GM23338 (cell line): ENCODE data around the gene RP9. TPM values are rescaled to one million over a fixed set of nuclear protein-coding genes. Genes with fewer than 3 reads are reported as not detected.

ENCODE experiments used
- ATAC-seq: fragments of 200-7000 bp; cut with Tn5 transposase; 3 replicates; pipeline ENCODE4 v1.9.1; 2020
- DNase-seq: peaks from one replicate; pipeline ENCODE4 v3.0.0-alpha.2; 2015; ENCODE audit warnings: low spot score
- H2AFZ ChIP-seq: fragments of 200-600 bp; sonication (generic); 2 replicates; pipeline ENCODE4 v1.8.0; 2016; ENCODE audit warnings: antibody characterized with exemption, mild to moderate bottlenecking, moderate library complexity
- H3F3A ChIP-seq: fragments of 200-600 bp; sonication (generic); replicated peaks from 2 replicates; pipeline ENCODE4 v1.8.0; 2017; ENCODE audit warnings: antibody characterized with exemption, mixed run types, low read depth
- H3K27ac ChIP-seq: fragments of 200-600 bp; sonication (generic); 2 replicates; pipeline ENCODE4 v1.6.1; 2016; ENCODE audit warnings: low read depth
- H3K27me3 ChIP-seq: fragments of 200-600 bp; sonication (generic); 2 replicates; pipeline ENCODE4 v1.8.0; 2016; ENCODE audit warnings: mild to moderate bottlenecking, mixed run types, moderate library complexity; ENCODE audit not compliant: insufficient read depth
- H3K36me3 ChIP-seq: fragments of 200-600 bp; sonication (generic); 2 replicates; pipeline ENCODE4 v1.8.0; 2016; ENCODE audit warnings: mild to moderate bottlenecking; ENCODE audit not compliant: insufficient read depth
- H3K4me1 ChIP-seq: fragments of 200-600 bp; sonication (generic); 2 replicates; pipeline ENCODE4 v1.8.0; 2016; ENCODE audit warnings: mild to moderate bottlenecking, moderate library complexity; ENCODE audit not compliant: insufficient read depth
- H3K4me2 ChIP-seq: fragments of 200-600 bp; sonication (generic); 2 replicates; pipeline ENCODE4 v1.7.1; 2017; ENCODE audit warnings: mixed run types
- H3K4me3 ChIP-seq: fragments of 200-600 bp; sonication (generic); 2 replicates; pipeline ENCODE4 v1.6.1; 2016; ENCODE audit warnings: mixed run types
- H3K79me2 ChIP-seq: fragments of 200-600 bp; sonication (generic); replicated peaks from 2 replicates; pipeline ENCODE4 v1.8.0; 2017; ENCODE audit warnings: mild to moderate bottlenecking; ENCODE audit not compliant: insufficient read depth
- H3K9me2 ChIP-seq: fragments of 200-600 bp; sonication (generic); 2 replicates; pipeline ENCODE4 v1.8.0; 2017; ENCODE audit not compliant: insufficient read depth
- H4K20me1 ChIP-seq: fragments of 200-600 bp; sonication (generic); replicated peaks from 2 replicates; pipeline ENCODE4 v1.8.0; 2017; ENCODE audit warnings: mild to moderate bottlenecking; ENCODE audit not compliant: insufficient read depth
- H3K27ac Mint-ChIP-seq: 2 replicates; pipeline ENCODE4 v1.8.0; 2020; ENCODE audit warnings: inconsistent platforms, mild to moderate bottlenecking, moderate library complexity, mixed read lengths
- H3K27me3 Mint-ChIP-seq: 3 replicates; pipeline ENCODE4 v1.8.0; 2022; ENCODE audit warnings: low read depth, mild to moderate bottlenecking, moderate library complexity, mixed read lengths, inconsistent platforms; ENCODE audit not compliant: insufficient read depth, poor library complexity
- H3K36me3 Mint-ChIP-seq: 3 replicates; pipeline ENCODE4 v1.8.0; 2021; ENCODE audit warnings: low read depth, mild to moderate bottlenecking, inconsistent platforms, moderate library complexity, mixed read lengths
- H3K4me1 Mint-ChIP-seq: 3 replicates; pipeline ENCODE4 v1.8.0; 2020; ENCODE audit warnings: mild to moderate bottlenecking, inconsistent platforms, mixed read lengths
- H3K4me3 Mint-ChIP-seq: 3 replicates; pipeline ENCODE4 v1.8.0; 2021; ENCODE audit warnings: moderate library complexity, mild to moderate bottlenecking, inconsistent platforms, mixed read lengths
- H3K9me3 Mint-ChIP-seq: 3 replicates; pipeline ENCODE4 v1.8.0; 2020; ENCODE audit warnings: moderate library complexity, mild to moderate bottlenecking, inconsistent platforms, mixed read lengths
- CREB1 ChIP-seq: fragments of 250-450 bp; sonication (Bioruptor Pico); IDR thresholded peaks from 2 replicates; pipeline ENCODE4 v1.5.0; 2020; ENCODE audit warnings: low read depth, mild to moderate bottlenecking, moderate library complexity
- EZH2 ChIP-seq: fragments of 200-600 bp; sonication (generic); IDR thresholded peaks from one replicate; pipeline ENCODE4 v1.8.0; 2017; ENCODE audit warnings: antibody characterized with exemption, mild to moderate bottlenecking, low read depth; ENCODE audit not compliant: unreplicated experiment
- EZH2phosphoT487 ChIP-seq: fragments of 200-600 bp; sonication (generic); IDR thresholded peaks from one replicate; pipeline ENCODE4 v1.8.1; 2018; ENCODE audit warnings: antibody characterized with exemption; ENCODE audit not compliant: unreplicated experiment
- JUNB ChIP-seq: IDR thresholded peaks from one replicate; pipeline ENCODE4 v1.6.1; 2016; ENCODE audit warnings: antibody characterized with exemption; ENCODE audit not compliant: unreplicated experiment
- NANOG ChIP-seq: IDR thresholded peaks from 2 replicates; pipeline ENCODE4 v1.6.1; 2016; ENCODE audit warnings: antibody characterized with exemption, borderline replicate concordance
- POLR2AphosphoS5 ChIP-seq: IDR thresholded peaks from 2 replicates; pipeline ENCODE4 v1.6.1; 2016; ENCODE audit warnings: antibody characterized with exemption, low read depth
- STAT1 ChIP-seq: IDR thresholded peaks from one replicate; pipeline ENCODE4 v1.6.1; 2016; ENCODE audit warnings: antibody characterized with exemption; ENCODE audit not compliant: unreplicated experiment
- ZNF114 ChIP-seq: fragments of 250-450 bp; sonication (Bioruptor Pico); IDR thresholded peaks from 2 replicates; pipeline ENCODE4 v1.5.0; 2020; ENCODE audit warnings: mild to moderate bottlenecking, moderate library complexity
- ZNF331 ChIP-seq: fragments of 250-450 bp; sonication (Bioruptor Pico); IDR thresholded peaks from 2 replicates; pipeline ENCODE4 v1.5.0; 2020; ENCODE audit warnings: low read depth, mild to moderate bottlenecking, moderate library complexity
- polyA plus RNA-seq: library from polyadenylated mRNA; unstranded; fragments of >200 nt; fragmentation: Nextera tagmentation; extraction: Ambion mirVana; gene quantifications from 2 replicates; pipeline ENCODE4 v1.2.1, GENCODE V29; 2016
- total RNA-seq: library from RNA; depleted of rRNA; stranded (reverse); fragments of >200 nt; shearing (Covaris generic); gene quantifications from 2 replicates; pipeline ENCODE4 v1.2.3, GENCODE V29; 2014
- TF ChIP-seq, protein P1 (sequence below): IDR thresholded peaks from 2 replicates; pipeline ENCODE4 v1.6.1; 2016; ENCODE audit warnings: antibody characterized with exemption
- TF ChIP-seq, protein P2 (sequence below): fragments of 250-450 bp; sonication (Bioruptor Pico); IDR thresholded peaks from 2 replicates; pipeline ENCODE4 v1.5.0; 2020; ENCODE audit warnings: mild to moderate bottlenecking, moderate library complexity
- TF ChIP-seq, protein P3 (sequence below), 2 experiments: fragments of 200-600 bp in 1 of 2; sonication (generic) in 1 of 2; conservative IDR thresholded peaks; 2 replicates each; pipeline versions ENCODE4 v1.5.1 to v1.6.1; 2016 to 2017; ENCODE audit warnings: antibody characterized with exemption in 2 of 2, low read depth in 2 of 2, mild to moderate bottlenecking in 2 of 2, moderate library complexity in 1 of 2
- TF ChIP-seq, protein P4 (sequence below): IDR thresholded peaks from one replicate; pipeline ENCODE4 v1.6.1; 2018; ENCODE audit warnings: antibody characterized with exemption; ENCODE audit not compliant: unreplicated experiment

Gene RP9
- total and polyA plus RNA-seq, 2 experiments from 2014 or later, result 8.7 to 43.2 TPM

DNA sequence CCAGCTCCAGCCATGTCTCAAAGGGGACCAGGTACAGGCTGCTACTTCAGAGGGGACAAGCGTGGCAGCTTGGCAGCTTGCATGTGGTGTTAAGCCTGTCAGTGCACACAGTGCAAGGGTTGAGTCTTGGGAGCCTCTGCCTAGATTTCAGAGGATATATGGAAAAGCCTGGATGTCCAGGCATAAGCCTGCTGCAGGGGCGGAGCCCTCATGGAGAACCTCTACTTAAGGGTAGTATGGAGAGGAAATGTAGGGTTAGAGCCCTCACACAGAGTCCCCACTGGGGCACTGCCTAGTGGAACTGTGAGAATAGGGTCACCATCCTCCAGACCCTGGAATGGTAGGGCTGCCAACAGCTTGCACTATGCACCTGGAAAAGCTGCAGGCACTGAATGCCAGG lies 38.9 kb downstream of the RP9 start:
- H3K9me3 Mint-ChIP-seq, result peaks cover 57% of the 10 kb centered on the region

More for the DNA sequence above, 38.9 kb downstream of the RP9 start:
- Histone ChIP-seq H3F3A (no peaks in the 10 kb centered on the region), H3K4me1 (no peaks in the 10 kb centered on the region), H3K9me2 (peaks cover 4% of the 10 kb centered on the region; the same call in 1 of the 2 replicates), H3K27ac (no peak overlapping the region), H3K4me2 (no peak overlapping the region), H3K4me3 (no peak overlapping the region), H3K79me2 (no peaks in the 10 kb centered on the region), H4K20me1 (no peaks in the 10 kb centered on the region), H2AFZ (no peak overlapping the region), H3K27me3 (no peaks in the 10 kb centered on the region), H3K36me3 (no peaks in the 10 kb centered on the region)
- no peak for ATAC-seq
- no peak overlapping the region for H3K27ac Mint-ChIP-seq
- DNase-seq, result no peak
- H3K4me1 Mint-ChIP-seq, result peaks cover 1% of the 10 kb centered on the region; the same call in 1 of the 3 replicates
- H3K36me3 Mint-ChIP-seq, result peaks cover 32% of the 10 kb centered on the region
- H3K4me3 Mint-ChIP-seq, result no peak overlapping the region
- H3K27me3 Mint-ChIP-seq, result peaks cover 2% of the 10 kb centered on the region
- TF ChIP-seq JUNB (no peak), ZNF114 (CRISPR knock-in tag) (no peak), NANOG (no peak), POLR2AphosphoS5 (no peak), ZNF331 (CRISPR knock-in tag) (no peak), EZH2 (no peak), CREB1 (CRISPR knock-in tag) (no peak), EZH2phosphoT487 (no peak), STAT1 (no peak)
- TF ChIP-seq, protein P1, sequence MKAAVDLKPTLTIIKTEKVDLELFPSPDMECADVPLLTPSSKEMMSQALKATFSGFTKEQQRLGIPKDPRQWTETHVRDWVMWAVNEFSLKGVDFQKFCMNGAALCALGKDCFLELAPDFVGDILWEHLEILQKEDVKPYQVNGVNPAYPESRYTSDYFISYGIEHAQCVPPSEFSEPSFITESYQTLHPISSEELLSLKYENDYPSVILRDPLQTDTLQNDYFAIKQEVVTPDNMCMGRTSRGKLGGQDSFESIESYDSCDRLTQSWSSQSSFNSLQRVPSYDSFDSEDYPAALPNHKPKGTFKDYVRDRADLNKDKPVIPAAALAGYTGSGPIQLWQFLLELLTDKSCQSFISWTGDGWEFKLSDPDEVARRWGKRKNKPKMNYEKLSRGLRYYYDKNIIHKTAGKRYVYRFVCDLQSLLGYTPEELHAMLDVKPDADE, result no peak
- TF ChIP-seq, protein P2, sequence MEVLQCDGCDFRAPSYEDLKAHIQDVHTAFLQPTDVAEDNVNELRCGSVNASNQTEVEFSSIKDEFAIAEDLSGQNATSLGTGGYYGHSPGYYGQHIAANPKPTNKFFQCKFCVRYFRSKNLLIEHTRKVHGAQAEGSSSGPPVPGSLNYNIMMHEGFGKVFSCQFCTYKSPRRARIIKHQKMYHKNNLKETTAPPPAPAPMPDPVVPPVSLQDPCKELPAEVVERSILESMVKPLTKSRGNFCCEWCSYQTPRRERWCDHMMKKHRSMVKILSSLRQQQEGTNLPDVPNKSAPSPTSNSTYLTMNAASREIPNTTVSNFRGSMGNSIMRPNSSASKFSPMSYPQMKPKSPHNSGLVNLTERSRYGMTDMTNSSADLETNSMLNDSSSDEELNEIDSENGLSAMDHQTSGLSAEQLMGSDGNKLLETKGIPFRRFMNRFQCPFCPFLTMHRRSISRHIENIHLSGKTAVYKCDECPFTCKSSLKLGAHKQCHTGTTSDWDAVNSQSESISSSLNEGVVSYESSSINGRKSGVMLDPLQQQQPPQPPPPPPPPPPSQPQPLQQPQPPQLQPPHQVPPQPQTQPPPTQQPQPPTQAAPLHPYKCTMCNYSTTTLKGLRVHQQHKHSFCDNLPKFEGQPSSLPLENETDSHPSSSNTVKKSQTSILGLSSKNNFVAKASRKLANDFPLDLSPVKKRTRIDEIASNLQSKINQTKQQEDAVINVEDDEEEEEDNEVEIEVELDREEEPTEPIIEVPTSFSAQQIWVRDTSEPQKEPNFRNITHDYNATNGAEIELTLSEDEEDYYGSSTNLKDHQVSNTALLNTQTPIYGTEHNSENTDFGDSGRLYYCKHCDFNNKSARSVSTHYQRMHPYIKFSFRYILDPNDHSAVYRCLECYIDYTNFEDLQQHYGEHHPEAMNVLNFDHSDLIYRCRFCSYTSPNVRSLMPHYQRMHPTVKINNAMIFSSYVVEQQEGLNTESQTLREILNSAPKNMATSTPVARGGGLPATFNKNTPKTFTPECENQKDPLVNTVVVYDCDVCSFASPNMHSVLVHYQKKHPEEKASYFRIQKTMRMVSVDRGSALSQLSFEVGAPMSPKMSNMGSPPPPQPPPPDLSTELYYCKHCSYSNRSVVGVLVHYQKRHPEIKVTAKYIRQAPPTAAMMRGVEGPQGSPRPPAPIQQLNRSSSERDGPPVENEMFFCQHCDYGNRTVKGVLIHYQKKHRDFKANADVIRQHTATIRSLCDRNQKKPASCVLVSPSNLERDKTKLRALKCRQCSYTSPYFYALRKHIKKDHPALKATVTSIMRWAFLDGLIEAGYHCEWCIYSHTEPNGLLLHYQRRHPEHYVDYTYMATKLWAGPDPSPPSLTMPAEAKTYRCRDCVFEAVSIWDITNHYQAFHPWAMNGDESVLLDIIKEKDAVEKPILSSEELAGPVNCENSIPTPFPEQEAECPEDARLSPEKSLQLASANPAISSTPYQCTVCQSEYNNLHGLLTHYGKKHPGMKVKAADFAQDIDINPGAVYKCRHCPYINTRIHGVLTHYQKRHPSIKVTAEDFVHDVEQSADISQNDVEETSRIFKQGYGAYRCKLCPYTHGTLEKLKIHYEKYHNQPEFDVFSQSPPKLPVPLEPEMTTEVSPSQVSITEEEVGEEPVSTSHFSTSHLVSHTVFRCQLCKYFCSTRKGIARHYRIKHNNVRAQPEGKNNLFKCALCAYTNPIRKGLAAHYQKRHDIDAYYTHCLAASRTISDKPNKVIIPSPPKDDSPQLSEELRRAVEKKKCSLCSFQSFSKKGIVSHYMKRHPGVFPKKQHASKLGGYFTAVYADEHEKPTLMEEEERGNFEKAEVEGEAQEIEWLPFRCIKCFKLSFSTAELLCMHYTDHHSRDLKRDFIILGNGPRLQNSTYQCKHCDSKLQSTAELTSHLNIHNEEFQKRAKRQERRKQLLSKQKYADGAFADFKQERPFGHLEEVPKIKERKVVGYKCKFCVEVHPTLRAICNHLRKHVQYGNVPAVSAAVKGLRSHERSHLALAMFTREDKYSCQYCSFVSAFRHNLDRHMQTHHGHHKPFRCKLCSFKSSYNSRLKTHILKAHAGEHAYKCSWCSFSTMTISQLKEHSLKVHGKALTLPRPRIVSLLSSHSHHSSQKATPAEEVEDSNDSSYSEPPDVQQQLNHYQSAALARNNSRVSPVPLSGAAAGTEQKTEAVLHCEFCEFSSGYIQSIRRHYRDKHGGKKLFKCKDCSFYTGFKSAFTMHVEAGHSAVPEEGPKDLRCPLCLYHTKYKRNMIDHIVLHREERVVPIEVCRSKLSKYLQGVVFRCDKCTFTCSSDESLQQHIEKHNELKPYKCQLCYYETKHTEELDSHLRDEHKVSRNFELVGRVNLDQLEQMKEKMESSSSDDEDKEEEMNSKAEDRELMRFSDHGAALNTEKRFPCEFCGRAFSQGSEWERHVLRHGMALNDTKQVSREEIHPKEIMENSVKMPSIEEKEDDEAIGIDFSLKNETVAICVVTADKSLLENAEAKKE (CRISPR knock-in tag), result no peak
- TF ChIP-seq, protein P3, sequence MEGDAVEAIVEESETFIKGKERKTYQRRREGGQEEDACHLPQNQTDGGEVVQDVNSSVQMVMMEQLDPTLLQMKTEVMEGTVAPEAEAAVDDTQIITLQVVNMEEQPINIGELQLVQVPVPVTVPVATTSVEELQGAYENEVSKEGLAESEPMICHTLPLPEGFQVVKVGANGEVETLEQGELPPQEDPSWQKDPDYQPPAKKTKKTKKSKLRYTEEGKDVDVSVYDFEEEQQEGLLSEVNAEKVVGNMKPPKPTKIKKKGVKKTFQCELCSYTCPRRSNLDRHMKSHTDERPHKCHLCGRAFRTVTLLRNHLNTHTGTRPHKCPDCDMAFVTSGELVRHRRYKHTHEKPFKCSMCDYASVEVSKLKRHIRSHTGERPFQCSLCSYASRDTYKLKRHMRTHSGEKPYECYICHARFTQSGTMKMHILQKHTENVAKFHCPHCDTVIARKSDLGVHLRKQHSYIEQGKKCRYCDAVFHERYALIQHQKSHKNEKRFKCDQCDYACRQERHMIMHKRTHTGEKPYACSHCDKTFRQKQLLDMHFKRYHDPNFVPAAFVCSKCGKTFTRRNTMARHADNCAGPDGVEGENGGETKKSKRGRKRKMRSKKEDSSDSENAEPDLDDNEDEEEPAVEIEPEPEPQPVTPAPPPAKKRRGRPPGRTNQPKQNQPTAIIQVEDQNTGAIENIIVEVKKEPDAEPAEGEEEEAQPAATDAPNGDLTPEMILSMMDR (conservative IDR thresholded peaks at IDR 0.05; ENCODE audit: low read depth in 2 of 2), result no peak
- TF ChIP-seq, protein P4, sequence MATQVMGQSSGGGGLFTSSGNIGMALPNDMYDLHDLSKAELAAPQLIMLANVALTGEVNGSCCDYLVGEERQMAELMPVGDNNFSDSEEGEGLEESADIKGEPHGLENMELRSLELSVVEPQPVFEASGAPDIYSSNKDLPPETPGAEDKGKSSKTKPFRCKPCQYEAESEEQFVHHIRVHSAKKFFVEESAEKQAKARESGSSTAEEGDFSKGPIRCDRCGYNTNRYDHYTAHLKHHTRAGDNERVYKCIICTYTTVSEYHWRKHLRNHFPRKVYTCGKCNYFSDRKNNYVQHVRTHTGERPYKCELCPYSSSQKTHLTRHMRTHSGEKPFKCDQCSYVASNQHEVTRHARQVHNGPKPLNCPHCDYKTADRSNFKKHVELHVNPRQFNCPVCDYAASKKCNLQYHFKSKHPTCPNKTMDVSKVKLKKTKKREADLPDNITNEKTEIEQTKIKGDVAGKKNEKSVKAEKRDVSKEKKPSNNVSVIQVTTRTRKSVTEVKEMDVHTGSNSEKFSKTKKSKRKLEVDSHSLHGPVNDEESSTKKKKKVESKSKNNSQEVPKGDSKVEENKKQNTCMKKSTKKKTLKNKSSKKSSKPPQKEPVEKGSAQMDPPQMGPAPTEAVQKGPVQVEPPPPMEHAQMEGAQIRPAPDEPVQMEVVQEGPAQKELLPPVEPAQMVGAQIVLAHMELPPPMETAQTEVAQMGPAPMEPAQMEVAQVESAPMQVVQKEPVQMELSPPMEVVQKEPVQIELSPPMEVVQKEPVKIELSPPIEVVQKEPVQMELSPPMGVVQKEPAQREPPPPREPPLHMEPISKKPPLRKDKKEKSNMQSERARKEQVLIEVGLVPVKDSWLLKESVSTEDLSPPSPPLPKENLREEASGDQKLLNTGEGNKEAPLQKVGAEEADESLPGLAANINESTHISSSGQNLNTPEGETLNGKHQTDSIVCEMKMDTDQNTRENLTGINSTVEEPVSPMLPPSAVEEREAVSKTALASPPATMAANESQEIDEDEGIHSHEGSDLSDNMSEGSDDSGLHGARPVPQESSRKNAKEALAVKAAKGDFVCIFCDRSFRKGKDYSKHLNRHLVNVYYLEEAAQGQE, result no peak
